ENCODE data around the gene DOK7. TPM values are rescaled to one million over a fixed set of nuclear protein-coding genes. Genes with fewer than 3 reads are reported as not detected.

DOK7 gene
- total and polyA plus RNA-seq, 2 donors (not counting 3 experiments of a cell fraction or from before 2014, with no cell fraction given), result not detected

DNA sequence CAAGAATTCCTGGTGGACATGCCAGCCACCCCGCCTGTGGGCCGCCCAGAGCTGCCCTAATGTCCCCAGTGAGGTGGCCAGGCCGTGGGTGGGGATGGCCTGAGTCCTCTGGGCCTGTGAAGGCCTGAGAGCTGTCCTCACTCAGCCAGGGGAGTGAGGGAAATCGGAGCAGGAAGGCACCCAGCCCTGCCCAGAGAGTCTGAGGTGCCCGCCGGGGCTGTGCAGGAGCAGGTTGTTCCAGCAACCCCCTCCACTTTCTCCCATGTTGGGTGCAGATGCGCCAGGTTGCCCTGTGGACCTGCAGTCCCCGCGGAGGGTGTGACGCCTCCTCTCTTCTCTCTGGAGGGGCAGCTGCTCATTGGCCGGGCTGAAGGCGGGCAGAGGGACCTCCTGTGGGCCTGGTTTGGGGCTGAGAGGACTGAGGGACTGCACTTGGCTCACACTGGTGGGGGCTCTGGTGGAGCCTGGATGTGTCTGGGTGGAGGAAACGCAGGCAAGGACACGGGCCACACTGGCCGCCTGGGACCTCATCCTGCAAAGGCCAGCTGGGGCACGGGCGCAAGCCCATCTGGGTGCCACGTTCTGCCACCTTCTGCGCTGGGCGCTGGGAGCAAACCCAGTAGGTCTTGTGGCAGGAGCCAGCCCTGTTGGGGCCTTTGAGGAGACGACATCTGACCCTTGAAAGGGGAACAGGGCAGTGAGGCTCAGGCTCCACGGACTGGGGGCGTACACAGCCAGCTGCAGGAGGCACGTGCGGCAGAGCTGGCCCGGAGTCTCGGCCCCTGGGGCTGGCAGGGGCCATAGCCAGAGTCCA, 14.0 kb downstream of the DOK7 start:
- no TSS peak for BruUV-seq (replicated peaks)

More for the DNA sequence above, 14.0 kb downstream of the DOK7 start:
- Histone ChIP-seq H3K27me3 (ENCODE audit: control insufficient read depth in 2 of 2, insufficient read depth in 2 of 2, low read length in 2 of 2) (no peaks in the 10 kb centered on the region), H3K4me3 (replicated peaks in 1 of 3; ENCODE audit: insufficient read depth in 1 of 3, low read depth in 1 of 3, low read length in 3 of 3) (no peak overlapping the region), H3K4me1 (ENCODE audit: control insufficient read depth, extremely low read depth, insufficient read depth, low read length) (no peaks in the 10 kb centered on the region), H3K9ac (replicated peaks; ENCODE audit: extremely low read depth, insufficient read depth, low read length) (no peak overlapping the region), H4K20me1 (replicated peaks; ENCODE audit: control insufficient read depth, extremely low read depth, insufficient read depth, low read length) (no peaks in the 10 kb centered on the region), H3K79me2 (ENCODE audit: control insufficient read depth, insufficient read depth, low read length) (no peaks in the 10 kb centered on the region), H3K9me1 (replicated peaks; ENCODE audit: control insufficient read depth, extremely low read depth, insufficient read depth, low read length) (no peaks in the 10 kb centered on the region), H3K36me3 (ENCODE audit: control insufficient read depth in 2 of 2, extremely low read depth in 1 of 2, insufficient read depth in 2 of 2, low read length in 2 of 2) (no peaks in the 10 kb centered on the region), H3K9me3 (replicated peaks; ENCODE audit: control insufficient read depth, insufficient read depth, low read length) (no peaks in the 10 kb centered on the region), H2AFZ (ENCODE audit: low read depth, low read length) (no peak overlapping the region), H3K4me2 (ENCODE audit: insufficient read depth, low read length) (no peak overlapping the region), H3K27ac (ENCODE audit: insufficient read depth, low read depth, low read length) (no peak overlapping the region)
- POLR2A ChIA-PET, result no interaction called here
- no peak for DNase-seq (ENCODE audit: low read depth, low spot score)
- intact Hi-C loops (cut with micrococcal nuclease) (no loop called here), dilution Hi-C loops (cut with MboI; ENCODE audit: extremely low pct_ligation_motif_present, low sequenced_read_pairs) (no loop called here)
- CTCF ChIA-PET, result interaction anchor here (1.6 to 4.8 kb wide), 2 partner anchors 131 to 283 kb away, joined by 9 to 69 read pairs; no protein-coding TSS in a partner anchor
- TF ChIP-seq, protein P1, sequence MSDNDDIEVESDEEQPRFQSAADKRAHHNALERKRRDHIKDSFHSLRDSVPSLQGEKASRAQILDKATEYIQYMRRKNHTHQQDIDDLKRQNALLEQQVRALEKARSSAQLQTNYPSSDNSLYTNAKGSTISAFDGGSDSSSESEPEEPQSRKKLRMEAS (IDR thresholded peaks at IDR 0.05; ENCODE audit: insufficient read depth, insufficient read length), result no peak
- no peak for TF ChIP-seq MYC (IDR thresholded peaks at IDR 0.05; ENCODE audit: low read depth, low read length)
- TF ChIP-seq GATA2 (IDR thresholded peaks at IDR 0.05; ENCODE audit: insufficient read depth, insufficient read length, low read depth, low read length), result no peak
- no peak for TF ChIP-seq POLR2AphosphoS5 (IDR thresholded peaks at IDR 0.05; ENCODE audit: insufficient read depth, low read depth, low read length)
- TF ChIP-seq JUN (IDR thresholded peaks at IDR 0.05; ENCODE audit: borderline replicate concordance, insufficient read depth, insufficient read length, low read depth), result no peak
- no peak for TF ChIP-seq CTCF (IDR thresholded peaks at IDR 0.05; ENCODE audit: extremely low read depth in 1 of 2, insufficient read depth in 1 of 2, low read depth in 1 of 2, low read length in 2 of 2)
- TF ChIP-seq POLR2A (IDR thresholded peaks at IDR 0.05; ENCODE audit: low read depth, low read length), result no peak
- no peak for TF ChIP-seq EZH2 (IDR thresholded peaks at IDR 0.05; ENCODE audit: borderline replicate concordance, low read depth, low read length, severe bottlenecking)
- no peak for TF ChIP-seq FOS (IDR thresholded peaks at IDR 0.05; ENCODE audit: borderline replicate concordance, insufficient read depth, low read length)
- FAIRE-seq, result no peak

Data from endothelial cell of umbilical vein (primary cell).